Measurements from ENCODE around the gene TRAPPC14.

- TF ChIP-seq CTCF (IDR thresholded peaks at IDR 0.05) = no peak
- no peak for TF ChIP-seq POLR2A (IDR thresholded peaks at IDR 0.05)
These were observed 16.9 kb upstream of the TRAPPC14 start for GRCh38 chr7:100175296-100175935.
